HTERT RPE-1 (cell line): ENCODE results near the gene ACOT11.

Experiments used
- in situ Hi-C: fragments of 300-500 bp; cut with MboI; formaldehyde crosslinking; loops from 4 replicates; pipeline ENCODE4 v1.14.3; 2020; ENCODE audit warnings: low sequenced_read_pairs

The ACOT11 gene

DNA sequence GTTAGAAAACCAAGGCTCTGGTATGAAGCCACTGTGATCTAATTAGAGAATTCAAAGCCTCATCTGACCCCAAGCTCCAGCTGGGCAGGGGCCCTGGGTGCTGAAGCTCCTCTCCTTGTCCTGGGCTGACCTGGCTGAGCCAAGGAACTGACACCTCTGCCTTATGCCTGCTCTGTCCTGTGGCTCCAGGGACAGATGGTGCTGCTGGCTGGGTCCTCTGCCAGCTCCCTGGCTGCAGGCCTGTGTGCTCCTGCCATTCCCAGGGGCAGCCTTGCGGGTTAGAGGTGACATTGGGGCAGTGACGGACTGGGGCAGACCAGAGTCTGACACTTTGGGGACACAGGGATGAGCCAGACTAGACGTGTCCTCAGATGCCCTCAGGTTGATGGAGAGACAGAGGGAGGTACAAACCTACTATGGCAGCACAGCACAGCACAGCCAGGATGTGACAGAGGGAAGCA, 11.8 kb downstream of the ACOT11 start:
- in situ Hi-C loops = no loop called here

DNA sequence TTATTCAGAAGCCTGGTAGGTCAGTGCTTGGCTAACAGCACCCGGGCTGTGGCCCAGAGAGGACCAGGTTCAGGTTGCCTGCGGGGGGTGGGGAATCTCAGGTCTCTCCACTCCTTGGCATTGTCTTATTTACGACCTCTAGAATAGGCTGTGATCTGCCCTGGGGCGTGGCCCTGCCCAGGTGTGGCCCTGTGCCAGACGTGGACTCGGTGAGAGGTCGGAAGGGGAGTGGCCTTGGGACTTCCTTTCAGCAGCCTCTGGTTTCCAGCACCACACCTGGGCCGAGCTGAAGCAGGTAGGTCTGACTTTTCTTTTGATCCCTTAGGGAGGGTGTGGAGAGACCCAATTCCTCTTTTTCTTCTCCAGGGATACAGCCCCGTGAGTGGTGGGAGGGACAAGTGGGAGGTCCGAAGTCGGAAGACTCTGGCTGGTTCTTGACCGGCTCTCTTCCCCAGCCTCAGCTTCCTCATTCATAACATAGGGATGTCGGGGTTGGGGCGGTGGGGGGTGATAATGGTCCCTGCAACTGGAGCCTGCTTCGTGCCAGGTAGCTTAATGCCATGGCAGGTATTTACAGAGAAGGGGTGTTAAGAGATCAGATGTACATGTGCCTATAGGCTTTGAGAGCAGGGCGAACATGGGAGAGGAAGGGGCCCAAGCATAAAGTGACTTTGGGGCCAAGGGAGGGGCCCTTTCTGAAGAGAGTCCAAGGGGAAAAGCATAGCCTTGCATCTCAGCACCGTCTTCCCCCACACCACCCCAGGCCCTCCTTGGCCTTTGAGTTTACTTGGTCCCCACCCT, 16.5 kb downstream of the ACOT11 start:
- in situ Hi-C loops = no loop called here

DNA sequence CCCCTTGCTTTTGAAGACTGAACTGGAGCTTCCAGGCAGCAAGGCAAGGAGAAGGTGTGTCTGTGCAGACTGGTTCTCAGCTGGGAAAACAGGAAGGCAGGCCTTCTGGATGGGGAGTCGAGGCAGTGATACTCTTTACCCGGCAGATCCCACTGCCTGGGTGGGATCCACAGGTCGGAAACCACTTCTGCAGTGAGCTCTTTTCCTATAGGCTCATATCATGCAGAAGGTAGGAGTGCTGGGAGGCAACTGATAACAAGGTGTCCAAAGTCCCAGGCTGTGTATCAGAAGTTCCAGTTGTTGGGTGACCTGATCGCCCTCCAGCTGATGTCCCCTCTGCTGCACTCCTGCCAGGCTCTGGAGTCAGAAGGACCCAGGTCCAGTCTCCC, 17.1 kb downstream of the ACOT11 start:
- in situ Hi-C loops = no loop called here

DNA sequence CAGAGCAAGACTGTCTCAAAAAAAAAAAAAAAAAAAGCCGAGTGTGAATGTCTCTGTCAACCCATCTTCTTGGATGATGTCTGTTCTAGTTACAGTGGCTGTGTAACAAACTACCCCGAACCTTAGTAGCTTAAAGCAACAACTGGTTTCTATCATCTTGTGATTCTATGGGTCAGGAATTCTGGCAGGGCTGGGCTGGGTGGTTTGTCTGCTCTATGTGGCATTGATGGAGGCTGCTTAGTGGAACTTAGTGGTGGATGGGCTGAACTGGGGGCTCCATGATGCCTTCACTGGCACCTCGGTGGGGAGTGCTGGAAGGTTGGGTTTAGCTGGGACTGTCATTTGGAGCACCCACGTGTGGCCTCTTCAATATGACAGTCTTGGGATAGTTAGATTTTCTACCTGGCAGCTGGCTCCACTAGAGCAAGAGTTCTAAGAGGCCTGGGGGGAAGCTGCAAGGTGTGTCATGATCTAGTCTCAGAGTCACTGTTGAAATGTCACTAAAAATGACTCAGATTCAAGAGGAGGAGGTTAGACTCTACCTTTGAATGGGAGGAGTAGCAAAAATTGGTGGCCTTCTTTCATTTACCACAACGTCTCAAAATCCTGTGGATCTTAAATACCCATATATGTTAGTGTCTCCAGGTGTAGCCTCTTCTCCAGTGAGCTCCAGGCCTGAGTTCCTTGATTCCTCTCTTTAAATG, 18.6 kb downstream of the ACOT11 start:
- in situ Hi-C loops = no loop called here

DNA sequence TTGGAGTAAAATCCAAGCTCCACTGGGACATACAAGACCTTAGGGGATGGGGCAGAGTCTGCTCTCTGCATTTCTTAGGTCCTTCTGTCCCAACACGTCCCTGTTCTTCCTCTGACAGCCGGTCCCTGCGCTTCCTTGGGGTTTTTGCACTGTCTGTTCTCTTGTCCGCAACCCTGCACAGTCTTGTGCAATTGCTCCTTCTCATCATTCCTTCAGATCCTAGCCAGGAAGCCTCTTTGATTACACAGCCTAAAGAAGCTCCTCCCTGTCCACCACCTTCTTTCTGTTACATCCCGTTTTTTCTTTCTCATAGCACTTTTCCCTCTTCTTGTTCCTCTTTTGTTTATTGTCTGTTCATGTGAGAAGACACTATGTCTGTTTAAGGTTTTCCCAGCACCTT, 19.9 kb downstream of the ACOT11 start:
- in situ Hi-C loops = no loop called here

DNA sequence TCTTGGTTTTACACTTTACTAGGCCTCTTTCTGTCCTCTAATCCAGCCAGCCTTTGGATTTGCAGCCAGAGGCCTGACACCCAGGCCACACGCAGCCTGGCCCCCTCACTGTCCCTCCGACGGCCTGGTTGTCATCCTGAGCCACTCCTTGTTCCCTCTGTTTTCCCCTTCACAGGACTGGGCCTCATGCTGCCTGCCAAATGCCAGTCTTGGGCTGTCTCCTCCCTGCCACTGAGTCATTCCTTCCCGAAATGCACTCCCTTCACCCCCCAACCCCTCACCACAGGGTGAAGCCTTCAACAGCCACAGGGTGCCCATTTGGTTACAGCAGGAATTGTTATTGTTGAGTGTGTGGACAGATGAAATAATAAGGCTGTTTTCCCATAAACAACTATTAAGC, 21.3 kb downstream of the ACOT11 start:
- in situ Hi-C loops = no loop called here

DNA sequence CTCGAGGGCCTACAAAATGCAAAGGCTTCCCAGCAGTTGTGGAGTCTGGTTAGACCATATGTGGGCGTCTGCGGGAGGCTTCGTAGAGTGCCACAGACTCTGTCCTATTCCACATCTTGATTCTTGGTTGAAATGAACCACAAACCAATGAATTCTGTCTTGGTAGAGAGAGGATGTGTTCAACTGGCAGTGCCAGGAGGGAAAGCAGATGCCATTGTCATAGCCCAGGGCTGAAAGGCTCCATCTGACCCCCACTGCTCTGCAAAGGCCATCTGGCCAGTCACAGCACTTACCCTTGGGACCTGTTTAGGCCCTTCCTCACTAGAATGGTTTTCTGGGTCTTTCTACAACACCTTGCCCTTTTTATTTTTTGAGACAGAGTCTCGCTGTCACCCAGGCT, 22.1 kb downstream of the ACOT11 start:
- in situ Hi-C loops = no loop called here

DNA sequence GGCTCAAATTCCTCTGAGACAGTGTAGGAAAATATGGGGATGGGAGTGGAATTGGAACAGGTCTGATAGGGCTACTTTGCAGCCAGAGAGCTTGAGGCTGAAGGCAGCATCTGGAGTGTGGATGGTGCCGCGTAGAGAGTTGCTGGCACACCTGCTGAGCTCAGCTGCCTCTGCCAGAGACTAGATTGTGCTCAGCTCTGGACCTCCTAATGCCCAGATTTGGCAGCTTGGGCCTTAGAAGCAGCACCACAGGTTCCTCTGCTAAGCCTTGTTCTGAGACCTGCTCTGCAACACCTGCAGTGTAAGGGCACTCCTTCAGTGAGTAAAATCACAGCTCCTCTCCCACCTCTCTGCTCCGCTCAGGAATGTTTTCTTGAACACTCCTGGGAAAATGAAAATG, 23.3 kb downstream of the ACOT11 start:
- in situ Hi-C loops = no loop called here

DNA sequence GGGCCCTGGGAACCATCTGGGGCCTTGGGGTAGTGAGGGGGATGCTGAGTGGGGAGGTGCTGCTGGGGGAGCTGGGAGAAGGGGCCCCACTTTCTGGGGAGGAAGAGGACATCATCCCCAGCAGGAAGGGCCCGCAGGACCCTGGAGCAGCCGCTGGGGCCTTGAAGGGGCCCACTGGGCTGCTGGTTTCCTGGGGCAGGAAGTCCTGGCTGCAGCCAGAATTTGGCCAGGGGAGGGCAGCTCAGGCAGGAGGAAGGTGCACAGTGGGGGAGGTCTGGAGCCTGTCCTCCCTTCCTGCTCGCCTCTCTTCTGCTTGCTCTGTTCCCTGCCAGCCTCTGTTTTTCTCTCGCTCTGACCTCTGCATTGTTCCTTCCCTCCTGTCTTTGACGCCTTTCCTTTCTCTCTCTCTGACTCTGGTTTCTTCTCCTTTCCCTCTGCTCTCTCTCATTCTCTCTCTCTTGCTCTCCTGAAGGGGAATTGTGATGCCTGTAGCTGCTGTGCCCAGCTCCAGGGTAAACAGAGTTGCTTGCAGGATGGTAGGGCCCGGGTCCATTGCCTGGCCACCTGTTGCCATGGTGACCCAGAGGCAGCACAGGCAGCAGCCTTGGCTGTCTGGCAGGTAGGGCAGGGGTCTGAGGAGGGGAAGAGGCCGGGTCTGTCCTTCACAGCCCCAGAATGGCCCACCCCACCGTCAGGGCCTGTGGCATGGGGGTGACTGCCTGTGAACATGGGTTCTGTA, 23.9 kb downstream of the ACOT11 start:
- in situ Hi-C loops = no loop called here

DNA sequence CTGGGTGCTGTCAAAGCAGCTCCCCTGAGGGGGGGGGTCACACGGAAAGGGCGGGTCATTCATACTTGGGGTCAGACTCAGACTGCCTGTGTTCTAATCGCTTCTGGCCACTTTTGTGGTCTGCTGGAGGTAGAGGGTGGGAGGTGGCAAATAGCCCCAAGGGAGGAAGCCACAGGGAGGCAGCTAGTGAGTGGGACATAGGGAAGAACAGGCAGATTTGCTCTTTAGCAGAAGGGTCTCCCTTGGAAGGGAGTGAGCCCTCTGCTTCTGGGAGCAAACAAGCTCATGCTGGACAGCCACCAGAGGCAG, 24.5 kb downstream of the ACOT11 start:
- in situ Hi-C loops = no loop called here

DNA sequence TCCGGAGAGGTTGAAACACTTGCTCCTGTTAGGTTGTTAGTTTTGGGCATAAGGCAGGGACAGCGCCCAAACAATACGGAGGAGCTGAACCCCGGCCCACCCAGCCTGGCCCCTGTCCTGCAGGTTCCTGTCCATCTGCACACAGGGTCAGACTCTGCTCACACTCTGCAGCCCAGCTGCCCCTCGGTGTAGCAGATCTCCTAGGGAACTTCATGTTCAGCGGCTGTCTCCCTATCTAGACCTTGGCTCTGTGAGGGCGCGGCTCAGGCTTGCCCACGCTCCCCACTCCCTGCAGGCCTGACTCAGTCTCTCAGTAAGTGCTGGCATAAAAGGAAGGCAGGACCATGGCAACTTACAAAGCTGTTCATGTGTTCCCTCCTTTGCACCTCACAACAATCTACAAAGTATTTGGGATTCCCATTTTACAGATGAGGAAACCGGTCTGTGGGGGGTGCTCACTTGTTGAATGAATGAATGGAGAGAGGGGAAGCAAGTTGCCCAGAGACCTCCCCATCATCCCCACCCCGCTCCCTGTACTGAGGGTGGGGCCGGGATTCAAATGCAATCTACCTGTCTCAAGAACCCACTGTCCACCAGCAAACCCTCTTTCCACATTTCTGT, 26.2 kb downstream of the ACOT11 start:
- in situ Hi-C loops = no loop called here

DNA sequence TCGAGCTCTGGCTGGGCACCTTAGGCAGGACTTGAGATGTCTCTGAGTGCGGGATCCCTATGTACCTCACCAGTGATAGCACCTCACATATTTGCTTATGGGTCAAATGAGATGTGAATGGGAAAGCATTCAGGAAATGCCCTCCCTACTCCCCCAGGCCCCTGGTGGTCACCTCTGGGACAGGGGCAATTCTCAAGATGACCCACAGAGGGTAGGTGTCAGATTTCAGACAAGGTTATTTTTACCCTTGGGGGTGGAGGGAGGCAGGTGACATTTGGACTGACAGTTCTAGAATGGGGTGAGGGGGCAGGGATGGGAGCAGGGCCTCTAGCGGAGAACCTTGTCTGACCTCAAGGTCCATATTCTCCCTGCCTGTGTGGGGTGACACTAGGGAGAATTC, 27.1 kb downstream of the ACOT11 start:
- in situ Hi-C loops = no loop called here

DNA sequence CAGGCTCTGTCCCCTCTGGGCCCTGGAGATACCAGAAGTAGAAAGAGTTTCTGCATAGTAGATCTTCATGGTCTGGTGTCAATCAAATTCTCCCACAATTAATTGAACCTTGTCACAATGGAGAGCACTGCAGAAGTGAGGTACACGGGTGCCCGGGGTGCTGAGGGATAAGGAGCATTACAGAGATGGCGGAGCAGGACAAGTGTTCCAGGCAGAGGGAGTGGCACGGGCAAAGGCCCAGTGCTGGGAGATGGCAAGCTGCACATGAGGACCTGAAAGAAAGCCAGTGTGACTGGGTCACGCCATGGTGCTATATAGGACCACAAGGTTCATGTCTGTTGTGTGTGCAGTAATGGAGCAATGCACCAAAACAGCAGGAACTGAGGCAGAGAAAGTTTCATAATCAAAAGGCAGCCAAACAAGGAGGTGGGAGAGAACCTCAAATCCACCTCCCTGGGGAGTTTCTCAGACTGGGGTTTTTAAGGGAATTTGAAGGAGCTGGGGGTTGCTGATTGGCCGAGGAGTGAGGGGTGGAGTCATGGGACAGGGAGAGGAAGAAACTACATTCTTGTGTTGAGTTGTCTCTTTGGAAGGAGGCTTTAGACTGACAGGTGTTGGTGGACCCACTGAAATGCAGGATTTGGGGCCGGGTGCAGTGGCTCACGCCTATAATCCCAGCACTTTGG, 27.7 kb downstream of the ACOT11 start:
- in situ Hi-C loops = no loop called here

DNA sequence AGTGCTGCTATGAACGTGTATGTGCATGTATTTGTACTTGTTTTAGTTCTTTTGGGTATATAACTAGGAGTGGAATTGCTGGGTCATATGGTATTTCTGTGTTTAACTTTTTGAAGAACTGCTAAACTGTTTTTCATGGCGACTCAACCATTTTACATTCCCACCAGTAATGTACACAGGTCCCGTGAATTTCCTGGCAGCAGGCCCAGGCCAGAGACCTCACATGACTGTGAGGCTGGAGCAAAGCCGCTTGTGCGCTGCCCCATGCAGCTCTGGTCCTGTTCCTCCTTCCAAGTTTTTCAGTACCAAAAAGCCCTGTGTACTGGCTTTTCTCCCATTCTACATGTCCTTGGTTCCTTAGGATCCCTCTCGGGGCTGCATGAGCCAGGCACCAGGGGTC, 29.6 kb downstream of the ACOT11 start:
- in situ Hi-C loops = no loop called here

DNA sequence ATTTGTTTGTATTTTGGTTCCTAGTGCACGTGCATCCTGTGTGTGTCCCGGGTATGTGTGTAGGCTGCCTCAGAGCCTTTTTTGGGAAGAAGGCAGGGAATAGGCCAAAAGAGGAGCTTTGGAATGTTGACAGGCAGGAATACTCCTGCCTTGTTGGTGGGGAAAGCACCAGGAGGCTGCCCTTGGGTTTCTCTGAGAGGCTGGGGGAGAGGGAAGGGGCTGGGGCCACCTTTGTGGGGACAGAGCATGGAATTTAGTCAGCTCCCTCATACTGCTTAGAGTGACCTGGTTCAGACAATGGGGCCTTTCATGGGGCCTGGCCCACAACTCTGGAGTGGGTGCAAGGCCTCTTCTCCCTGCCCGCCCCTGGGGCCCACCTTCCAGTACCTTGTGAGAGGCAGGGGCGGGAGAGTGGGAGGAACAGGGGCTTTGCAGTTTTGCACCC, 31.3 kb downstream of the ACOT11 start:
- in situ Hi-C loops = no loop called here

DNA sequence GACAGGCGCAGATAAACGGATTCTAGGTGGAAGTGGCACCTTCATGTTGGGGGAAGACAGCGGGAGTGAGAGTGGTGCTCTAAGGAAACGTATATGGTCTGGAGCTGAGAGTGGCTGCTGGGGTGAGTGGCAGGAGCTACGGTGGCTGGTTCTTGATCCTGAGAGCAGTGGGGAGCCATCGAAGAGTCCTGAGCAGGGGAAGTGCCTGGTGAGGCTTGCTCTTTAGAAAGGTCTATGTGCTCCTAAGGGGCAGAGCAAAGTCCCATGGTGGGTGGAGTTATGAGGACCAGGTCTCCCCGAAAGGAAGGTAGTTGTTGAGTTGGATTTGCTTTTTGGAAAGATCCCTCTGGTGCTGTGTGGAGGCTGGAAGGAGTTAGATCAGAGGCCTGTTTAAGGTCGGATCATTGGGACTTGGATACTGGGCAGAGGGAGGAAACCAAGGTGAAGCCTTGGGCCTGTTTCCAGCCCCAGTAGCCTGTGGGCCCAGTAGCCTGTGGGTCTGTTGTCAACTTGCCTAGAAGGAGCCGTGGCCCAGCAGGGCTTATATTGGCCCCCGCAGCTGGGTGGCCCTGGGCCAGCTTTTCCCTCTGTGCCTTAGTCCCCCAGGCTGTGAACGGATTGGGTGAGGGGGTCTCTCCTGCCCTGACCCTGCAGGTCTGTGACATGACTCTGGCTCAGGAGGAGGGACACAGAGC, 33.0 kb downstream of the ACOT11 start:
- in situ Hi-C loops = no loop called here

DNA sequence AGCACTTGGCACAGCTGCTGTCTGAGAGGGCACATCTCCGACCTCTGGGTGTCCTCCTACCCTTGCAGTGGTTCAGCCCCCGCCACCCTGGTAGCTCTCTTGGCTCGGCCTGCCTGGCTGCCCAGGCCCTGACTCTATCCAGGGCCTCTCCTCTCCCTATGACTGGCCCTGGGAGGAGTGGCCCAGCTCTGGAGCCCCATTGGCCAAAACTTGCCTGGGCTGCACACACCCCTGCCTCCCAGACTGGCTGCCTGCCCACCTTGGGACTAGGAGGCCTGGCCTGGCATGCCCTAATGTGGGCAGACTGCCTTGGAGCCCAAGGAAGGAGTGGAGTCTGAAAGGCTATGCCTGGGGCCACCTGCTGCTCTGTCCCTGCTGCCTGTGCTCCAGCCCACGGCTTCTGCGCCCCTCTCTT, 33.6 kb downstream of the ACOT11 start:
- in situ Hi-C loops = no loop called here

DNA sequence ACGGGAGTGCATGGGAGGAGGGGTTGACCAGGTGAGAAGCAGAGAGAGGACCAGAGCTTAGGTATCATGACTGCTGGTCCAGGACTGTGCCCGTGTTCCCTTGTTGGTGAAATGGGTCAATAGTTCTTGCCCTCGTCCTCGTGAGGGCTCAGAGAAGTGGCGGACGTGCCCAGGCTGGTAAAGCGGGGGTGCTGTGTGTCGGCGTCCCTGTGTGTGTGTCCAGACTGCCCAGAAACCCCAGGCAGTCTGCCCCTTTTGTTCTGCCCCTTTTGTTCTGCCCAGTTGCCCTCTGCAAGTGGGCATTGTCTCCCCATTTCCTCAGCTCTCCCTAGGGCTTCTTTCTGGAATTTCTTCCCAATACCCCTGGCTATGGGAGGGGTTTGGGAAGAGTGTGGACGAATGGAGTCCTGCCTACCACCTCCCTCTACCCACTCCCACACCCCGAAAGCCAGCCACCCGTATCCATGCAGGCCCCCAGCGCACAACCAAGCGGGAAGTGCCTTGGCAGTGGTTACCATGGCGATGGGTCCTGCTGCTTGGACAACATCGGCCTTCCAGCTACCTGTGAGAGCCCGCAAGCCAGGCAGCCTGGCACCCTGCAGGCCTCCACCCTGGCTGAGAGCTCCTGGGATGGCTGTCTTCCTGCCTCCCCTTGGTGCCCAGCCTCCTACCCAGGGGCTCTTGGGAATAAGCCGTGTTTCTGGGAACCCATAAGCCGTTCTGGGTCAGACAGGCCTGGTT, 34.7 kb downstream of the ACOT11 start:
- in situ Hi-C loops = no loop called here

DNA sequence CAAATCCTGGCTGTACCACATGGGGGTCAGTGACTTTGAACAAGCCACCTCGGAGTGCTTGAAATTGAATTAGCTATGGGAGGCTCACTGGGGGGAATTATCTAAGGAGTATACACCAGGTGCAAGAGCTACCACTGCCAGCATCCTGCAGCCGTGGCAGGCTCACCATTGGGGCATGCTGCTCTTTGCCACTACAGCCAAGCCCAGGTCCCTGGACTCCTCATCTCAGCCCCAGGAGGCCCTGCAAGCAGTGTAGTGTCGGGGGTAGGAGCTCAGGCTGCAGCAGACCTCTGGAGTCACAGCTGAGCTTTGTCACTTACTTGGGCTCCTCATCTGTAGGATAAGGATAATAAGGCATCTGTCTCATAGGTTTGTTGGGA, 35.3 kb downstream of the ACOT11 start:
- in situ Hi-C loops = no loop called here

DNA sequence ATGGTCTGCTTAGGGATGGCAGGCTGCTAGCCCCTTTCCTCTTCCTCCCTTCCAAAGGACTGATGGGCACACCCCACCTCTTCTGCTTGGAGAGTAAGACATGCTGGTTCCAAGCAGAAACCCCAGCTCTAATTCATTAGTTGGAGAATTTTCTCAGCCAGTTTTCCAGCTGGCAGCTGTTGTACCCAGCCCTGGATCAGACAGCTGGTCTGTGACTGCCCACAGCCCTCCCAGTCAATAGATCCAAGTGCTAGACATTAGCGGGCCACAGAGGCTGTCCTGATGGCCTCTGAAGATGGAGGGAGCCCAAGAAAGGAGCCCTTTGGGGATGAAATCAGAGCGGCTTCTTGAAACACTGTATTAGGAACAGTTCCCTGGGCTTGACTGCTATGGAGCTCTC, 35.8 kb downstream of the ACOT11 start:
- in situ Hi-C loops = no loop called here
